Effector CD8-positive, alpha-beta T cell (primary cell): ENCODE data around the gene ENSA.
A peak's percentile ranks its signal among the peaks of the same experiment; 100 is the strongest.
"Not testable (repeated sequence)": the region's sequence is repeated elsewhere in the genome, so short reads cannot be mapped to it uniquely, and the experiment has no call there.

ENCODE experiments used
- DNase-seq: peaks from one replicate; lab custom pipeline; 2025; lab: John Stamatoyannopoulos, UW

Gene ENSA

GRCh38 chr1:150580966-150581365 is 48.4 kb downstream of the ENSA start:
- not testable (repeated sequence) for DNase-seq

DNA sequence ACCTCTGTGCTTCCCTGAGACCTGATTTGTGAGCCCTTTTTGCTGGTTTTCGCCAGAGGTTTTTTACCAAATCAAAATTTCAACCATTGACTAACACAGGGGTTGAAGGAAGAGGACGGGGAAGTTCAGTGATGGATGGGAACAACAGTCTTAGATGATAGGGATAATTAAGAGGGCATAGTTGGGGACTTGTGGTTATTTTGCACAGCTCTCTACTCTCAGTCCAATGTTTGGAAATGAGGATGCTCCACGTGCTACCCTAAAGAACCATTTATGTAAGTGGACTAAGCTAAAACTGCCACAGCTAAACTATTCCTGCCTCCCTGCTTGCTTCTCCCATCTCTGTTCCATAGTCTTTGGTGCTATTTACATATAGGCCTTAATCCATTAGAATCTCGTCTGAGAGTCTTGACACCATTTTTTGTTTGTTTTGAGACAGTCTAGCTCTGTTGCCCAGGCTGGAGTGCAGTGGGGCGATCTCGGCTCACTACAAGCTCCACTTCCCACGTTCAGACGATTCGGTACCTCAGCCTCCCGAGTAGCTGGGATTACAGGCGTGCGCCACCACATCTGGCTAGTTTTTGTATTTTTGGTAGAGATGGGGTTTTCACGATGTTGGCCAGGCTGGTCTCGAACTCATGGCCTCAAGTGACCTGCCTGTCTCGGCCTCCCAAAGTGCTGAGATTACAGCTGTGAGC is 49.3 kb downstream of the ENSA start:
- DNase-seq: no peak

DNA sequence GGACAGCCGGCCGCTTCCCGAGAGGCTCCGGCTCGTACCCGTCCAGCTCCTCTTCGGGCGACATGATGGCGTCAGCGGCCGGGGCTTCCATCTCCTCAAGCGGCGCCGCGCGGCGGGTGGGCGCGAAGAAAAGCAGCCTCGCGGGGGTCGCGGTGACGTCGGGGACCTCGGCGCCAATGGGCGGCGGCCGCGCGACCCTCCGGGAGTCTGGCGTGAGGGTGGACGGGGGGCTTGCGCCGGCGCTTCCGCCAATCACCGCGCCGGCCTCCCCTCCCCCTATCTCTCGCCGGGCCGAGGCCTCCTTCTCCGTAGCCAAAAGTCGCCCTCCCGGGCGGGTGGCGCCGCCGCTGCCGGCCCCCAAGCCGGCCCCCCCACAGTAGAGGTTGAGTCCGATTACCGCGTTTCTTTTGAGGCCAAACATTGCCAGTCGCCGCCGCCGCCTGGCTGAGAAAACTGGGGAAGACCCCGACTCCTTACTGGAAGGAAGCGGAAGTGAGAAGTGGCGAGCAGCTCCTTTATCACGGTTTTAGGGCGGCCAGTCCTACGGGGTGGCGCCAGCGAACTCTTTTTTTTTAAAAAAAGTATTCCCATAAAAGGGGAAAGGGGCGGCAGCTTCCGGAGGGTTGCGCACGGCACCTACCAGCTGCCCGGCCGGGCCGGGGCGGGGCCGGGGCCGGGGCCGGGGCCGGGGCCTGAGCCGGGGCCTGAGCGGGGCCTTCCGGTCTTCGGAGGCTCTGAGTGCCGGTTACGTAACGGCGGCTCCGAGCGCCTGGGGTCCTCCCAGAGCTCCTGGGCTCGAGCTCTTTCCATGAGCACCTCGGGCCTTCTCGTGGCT is 50.1 kb downstream of the ENSA start, which contains the start of gene MCL1:
MCL1 (minus strand) TSS at position 501 of the 835 bp plus-strand sequence; CDS start at position 421, 80 bp downstream.
- DNase-seq: peak; percentile 75

- peak; percentile 27 for DNase-seq
Observed at GRCh38 chr1:150578272-150579109, 50.9 kb downstream of the ENSA start.

GRCh38 chr1:150577557-150578271 is 51.7 kb downstream of the ENSA start:
- no peak for DNase-seq

DNA sequence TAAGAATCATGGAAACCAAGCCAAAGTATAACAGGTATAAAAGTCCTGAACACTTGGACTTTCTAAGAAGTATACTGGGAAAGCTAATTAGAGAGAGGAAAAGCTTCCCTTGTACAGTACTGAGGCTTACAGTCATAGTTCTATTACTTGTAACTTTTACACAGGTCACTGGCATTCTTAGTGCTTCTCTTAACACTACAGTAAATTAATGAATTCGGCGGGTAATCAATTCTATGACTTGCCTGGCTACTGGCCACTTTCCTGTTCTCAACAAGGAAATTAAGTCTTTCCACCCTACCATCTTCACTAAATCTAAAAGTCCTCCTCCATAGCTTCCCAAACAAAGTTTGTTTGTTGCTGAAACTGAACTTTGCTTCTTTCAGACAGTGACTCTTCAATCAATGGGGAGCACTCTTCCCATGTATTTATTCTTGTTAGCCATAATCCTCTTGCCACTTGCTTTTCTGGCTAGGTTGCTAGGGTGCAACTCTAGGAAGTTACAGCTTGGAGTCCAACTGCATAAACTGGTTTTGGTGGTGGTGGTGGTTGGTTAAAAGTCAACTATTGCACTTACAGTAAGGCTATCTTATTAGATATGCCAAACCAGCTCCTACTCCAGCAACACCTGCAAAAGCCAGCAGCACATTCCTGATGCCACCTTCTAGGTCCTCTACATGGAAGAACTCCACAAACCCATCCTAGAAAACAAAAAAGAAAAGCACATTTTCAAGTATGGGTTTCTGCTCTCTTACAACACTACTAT is 52.4 kb downstream of the ENSA start:
- DNase-seq: no peak

- DNase-seq: no peak
Observed at GRCh38 chr1:150576367-150576711, 53.1 kb downstream of the ENSA start.

DNA sequence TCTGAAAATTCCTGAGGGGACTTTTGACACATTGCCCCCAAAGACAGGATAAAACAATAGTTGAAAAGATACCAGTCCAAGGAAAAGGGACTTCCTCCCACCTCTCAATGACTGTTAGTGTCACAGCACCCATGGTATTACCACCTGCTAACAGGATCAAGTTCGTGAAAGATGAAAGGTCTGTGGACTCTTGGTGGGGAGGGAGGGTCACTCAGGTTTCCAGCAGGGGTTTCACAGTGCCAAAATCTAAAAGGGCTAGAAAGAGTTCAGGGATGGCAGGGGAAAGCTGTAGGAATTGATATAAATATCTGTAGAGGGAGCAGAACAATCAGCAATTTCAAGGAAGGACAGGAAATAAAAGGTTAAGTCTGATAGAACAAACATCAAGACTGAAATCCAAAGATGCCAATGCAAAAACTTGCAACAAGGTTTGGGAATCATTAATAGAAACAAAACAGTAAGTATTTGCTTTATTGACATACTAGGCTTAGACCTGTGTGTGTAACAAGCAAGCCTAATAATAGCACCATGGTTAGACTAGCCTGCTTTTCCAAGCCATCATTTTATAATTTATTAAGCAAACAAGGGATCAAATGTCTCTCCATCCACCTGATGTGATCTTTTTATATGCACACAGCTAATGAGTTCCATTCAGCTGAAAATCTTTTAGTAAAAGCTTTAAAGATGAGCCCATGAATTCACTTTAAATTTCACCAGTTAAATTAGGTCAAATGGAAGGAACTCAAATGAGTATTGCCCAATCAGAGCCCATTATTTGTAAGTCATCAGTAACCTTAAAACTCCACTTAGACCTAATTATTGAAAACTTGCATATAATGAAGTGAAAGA is 53.7 kb downstream of the ENSA start:
- DNase-seq: no peak

DNA sequence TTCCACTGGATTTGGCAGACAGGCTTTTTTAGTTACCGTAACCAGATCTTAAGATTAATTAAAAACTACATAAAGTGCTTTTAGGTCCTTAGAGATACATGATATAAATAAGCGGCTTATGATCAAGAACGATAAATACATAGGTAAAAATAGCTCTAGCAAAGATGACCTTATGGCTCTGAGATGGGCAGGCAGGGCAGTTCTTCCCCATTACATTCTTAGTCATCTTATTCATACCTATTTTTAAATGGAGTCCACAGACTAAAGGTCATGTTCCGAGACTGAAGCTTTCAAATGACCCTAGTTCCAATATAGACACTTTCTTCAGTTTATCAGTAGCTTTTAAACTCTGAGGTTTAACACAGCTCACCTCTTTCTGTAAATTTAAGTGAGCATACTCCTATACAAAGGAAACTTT is 54.3 kb downstream of the ENSA start:
- DNase-seq: no peak

GRCh38 chr1:150574260-150575071 is 54.9 kb downstream of the ENSA start:
- no peak for DNase-seq

DNA sequence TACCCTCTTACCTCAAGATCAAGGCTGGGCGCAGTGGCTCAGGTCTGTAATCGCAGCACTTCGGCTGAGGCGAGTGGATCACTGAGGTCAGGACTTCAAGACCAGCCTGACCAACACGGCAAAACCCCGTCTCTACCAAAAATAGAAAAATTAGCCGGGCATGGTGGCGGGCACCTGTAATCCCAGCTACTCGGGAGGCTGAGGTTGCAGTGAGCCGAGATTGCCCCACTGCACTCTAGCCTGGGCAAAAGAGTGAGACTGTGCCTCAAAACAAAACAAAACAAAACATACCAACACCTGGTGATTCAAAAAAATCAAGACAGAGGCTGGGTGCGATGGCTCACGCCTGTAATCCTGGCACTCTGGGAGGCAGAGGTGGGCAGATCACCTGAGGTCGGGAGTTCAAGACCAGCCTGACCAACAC is 55.8 kb downstream of the ENSA start:
- peak; percentile 5 for DNase-seq

- DNase-seq: no peak
Observed at GRCh38 chr1:150572918-150573647, 56.3 kb downstream of the ENSA start.
